ENCODE measurements around the gene VPS18.

The VPS18 gene

GRCh38 chr15:40871749-40872617, 22.3 kb upstream of the VPS18 start:
- DNase-seq (ENCODE audit: low spot score), result no peak

- DNase-seq (ENCODE audit: low spot score), result no peak
Measured at GRCh38 chr15:40872791-40873693, 21.2 kb upstream of the VPS18 start.

DNA sequence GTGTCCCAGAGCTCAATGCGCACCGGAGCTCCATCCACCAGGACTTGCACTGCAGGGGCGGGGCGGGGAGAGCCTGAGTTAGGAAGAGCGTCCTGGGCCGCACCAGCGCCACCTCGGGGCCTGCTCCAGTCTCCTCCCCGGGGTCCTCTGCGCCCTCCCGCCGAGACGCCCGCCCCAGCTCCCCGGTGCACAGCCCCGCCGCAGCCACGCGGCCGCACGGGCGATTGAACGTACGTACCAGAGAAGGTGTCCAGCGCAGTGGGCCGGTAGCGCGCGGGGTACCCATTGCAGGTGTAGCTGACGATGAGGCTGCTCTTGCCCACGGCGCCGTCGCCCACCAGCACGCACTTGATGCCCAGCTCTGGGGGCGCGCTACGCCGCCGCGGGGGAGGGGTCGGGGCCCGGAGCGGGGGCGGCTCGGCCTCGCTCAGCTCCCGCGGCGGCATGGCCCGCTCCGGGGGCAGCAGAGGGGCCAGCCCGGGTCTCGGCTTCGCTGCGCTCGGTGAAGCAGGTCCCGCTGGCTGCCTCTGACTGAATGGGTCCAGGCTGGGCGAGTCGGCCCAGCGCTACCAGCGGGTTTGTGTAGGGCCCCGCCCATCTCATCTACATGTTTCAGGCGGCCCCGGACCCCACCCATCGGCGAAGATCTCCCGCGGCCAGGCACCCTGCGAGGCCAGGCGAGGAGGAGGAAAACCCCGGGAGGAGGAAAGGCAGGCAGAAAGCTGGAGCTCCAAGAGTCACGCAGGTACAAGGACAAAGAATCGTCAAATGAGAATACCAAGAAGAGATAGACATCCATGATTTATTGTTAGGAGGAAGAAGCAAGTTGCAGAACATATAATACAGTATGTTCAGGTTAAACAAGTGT, 20.3 kb upstream of the VPS18 start, which contains the start of gene RHOV:
RHOV (minus strand) TSS at position 541 of the 868 bp plus-strand sequence; CDS start at position 446, 95 bp downstream.
- DNase-seq (ENCODE audit: low spot score), result no peak

- no peak for DNase-seq (ENCODE audit: low spot score)
Measured at GRCh38 chr15:40875991-40876730, 18.1 kb upstream of the VPS18 start.

DNA sequence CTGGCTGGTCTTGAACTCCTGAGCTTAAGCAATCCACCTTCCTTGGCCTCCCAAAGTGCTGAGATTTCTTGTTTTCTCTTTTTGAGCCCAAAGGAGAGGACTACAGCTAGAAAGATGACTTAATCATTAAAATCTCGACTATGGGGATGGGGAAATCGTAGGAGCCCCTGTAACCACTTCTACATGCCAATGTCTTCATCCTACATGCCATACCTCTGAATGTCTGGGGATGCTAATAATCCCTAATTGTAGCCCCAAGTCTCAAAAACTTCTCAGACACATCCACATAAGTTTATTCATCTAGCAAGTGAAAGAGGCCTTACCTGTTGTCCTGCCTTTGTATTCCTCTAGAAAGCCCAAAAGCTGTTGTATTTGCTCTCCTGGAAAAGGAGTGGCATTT, 16.6 kb upstream of the VPS18 start:
- DNase-seq (ENCODE audit: low spot score), result no peak

GRCh38 chr15:40878785-40879184, 15.5 kb upstream of the VPS18 start:
- no peak for DNase-seq (ENCODE audit: low spot score)

DNA sequence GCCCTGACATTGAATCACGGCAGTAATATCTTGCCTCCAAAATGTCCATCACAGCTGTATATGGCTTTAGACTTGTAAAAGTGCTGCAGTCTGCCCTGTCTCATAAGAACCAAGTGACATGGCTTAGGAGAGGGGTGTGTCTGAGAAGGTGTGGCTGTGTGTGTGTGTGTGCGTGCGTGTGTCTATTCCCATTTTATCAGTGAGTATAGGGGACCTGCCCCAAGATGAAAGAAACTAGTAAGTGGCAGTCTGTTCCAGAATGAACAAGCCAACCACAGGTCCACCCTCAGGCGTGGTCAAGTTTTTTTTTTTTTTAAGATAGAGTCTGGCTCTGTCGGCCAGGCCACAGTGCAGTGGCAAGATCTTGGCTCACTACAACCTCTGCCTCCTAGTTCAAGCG, 14.6 kb upstream of the VPS18 start:
- DNase-seq (ENCODE audit: low spot score), result no peak

- DNase-seq (ENCODE audit: low spot score), result no peak
Measured at GRCh38 chr15:40881351-40881750, 12.9 kb upstream of the VPS18 start.

- DNase-seq (ENCODE audit: low spot score), result no peak
Measured at GRCh38 chr15:40886586-40886985, 7.7 kb upstream of the VPS18 start.

- DNase-seq (ENCODE audit: low spot score), result no peak
Measured at GRCh38 chr15:40889112-40889511, 5.1 kb upstream of the VPS18 start.

DNA sequence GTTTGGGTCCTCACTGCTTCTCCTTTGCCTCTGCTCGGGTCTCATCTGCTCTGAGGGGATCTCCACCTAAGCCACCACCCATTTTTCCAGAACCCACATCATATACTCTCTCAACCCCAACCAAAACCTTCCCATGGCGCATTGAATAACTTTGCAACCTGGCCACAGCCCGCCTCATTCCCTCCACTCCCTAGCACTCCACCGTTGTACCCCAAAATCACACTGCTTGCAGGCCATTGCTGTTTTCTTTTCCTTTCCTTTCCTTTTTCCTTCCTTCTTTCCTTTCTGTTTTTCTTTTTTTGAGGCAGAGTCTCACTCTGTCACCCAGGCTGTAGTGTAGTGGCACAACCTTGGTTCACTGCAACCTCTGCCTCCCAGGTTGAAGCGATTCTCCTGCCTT, 3.1 kb upstream of the VPS18 start:
- no peak for DNase-seq (ENCODE audit: low spot score)

DNA sequence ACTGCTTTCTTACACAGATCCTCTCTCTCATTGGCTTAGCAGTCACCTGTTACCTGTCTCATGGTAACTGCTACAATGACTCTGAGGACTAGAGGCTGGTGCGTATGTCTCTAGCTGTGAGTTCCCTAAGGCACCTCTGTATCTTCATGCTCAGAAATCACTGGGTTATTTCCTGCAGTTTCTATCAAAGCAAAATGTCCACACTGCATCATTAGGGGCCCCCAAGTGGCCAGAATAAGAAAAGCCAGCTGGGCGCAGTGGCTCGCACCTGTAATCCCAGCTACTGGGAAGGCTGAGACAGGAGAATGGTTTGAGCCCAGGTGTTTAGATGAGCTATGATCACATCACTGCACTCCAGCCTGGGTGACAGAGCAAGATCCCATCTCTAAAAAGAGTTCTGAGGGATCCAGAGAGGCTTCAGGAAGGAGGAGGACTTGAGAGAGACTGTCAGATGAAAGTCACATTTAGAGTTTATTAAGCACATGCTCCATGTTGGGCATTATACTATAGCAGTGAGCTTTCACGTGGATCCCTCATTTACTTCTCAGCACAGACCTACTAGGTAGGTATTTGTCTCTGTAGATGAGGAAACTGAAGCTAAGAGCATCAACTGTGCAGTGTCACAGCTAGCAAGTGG, 2.3 kb upstream of the VPS18 start:
- DNase-seq (ENCODE audit: low spot score), result peak; percentile 55

GRCh38 chr15:40892447-40893012, 1.7 kb upstream of the VPS18 start:
- DNase-seq (ENCODE audit: low spot score), result no peak

DNA sequence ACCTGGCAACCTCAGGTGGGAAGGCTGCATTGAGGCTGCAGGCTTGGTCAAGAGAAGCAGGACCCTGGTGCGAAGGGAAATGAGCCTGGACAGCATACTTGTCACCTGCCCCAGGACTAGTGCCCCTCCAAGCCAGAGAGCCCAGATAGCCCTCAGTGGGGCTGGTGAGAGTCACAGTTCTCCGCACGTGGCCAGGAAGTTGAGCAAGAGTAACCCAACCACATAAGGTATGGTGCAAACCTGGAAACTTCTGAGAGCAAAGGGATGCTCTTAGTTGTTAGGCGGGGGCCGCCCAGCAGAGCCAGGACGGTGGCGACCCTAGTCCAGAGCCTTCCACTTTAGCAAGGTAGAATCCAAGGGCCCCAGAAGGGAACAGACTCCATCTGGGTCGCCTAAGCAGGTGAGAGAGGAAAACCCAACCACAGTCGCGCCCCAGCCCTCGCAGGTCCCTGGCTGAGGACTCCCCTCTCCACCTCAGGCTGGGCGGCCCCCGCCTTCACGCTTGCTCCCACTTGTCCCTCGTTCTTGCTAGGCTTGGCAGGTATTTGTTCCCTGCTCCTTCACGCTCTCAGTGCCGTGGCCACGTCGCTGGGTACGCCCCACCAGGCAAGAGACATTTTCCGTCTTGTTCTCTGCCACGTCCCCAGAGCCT, 1.1 kb upstream of the VPS18 start:
- DNase-seq (ENCODE audit: low spot score), result no peak

- DNase-seq (ENCODE audit: low spot score), result peak; percentile 76
Measured at GRCh38 chr15:40894681-40895448, 615 bp downstream of the VPS18 start.

- no peak for DNase-seq (ENCODE audit: low spot score)
Measured at GRCh38 chr15:40899536-40900207, 5.4 kb downstream of the VPS18 start.

DNA sequence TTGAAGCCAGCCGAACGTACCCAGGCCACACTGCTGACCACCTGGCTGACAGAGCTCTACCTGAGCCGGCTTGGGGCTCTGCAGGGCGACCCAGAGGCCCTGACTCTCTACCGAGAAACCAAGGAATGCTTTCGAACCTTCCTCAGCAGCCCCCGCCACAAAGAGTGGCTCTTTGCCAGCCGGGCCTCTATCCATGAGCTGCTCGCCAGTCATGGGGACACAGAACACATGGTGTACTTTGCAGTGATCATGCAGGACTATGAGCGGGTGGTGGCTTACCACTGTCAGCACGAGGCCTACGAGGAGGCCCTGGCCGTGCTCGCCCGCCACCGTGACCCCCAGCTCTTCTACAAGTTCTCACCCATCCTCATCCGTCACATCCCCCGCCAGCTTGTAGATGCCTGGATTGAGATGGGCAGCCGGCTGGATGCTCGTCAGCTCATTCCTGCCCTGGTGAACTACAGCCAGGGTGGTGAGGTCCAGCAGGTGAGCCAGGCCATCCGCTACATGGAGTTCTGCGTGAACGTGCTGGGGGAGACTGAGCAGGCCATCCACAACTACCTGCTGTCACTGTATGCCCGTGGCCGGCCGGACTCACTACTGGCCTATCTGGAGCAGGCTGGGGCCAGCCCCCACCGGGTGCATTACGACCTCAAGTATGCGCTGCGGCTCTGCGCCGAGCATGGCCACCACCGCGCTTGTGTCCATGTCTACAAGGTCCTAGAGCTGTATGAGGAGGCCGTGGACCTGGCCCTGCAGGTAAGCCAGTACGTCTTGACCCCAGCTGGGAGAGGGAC, 6.2 kb downstream of the VPS18 start:
- no peak for DNase-seq (ENCODE audit: low spot score)

DNA sequence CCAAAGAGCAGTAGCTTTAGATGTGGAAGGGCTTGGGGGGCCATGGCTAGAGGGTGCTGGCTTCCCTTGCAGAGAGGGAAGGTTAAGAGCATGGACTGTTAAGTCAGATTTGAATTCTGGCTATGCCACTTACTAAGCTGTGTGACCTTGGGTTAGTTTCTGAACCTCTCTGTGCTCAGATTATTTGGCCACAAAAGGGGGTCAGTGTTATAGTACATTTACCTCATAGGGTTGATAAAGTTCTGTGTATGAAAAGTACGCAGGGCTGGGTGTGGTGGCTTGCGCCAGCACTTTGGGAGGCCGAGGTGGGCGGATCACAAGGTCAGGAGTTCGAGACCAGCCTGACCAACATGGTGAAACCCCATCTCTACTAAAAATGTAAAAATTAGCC, 6.8 kb downstream of the VPS18 start:
- DNase-seq (ENCODE audit: low spot score), result no peak

Measured in AG08395 (cell line).